B cell (primary cell): ENCODE data around the gene WDSUB1. TPM values are rescaled to one million over a fixed set of nuclear protein-coding genes. Genes with fewer than 3 reads are reported as not detected.

Experiments
- ATAC-seq: fragments of 200-7000 bp; cut with Tn5 transposase; one replicate; pipeline ENCODE4 v1.10.0; 2021; ENCODE audit warnings: low read depth, mild to moderate bottlenecking, moderate number of reproducible peaks, moderate library complexity
- CTCF ChIA-PET: fragments of 350-600 bp; sonication (Branson Sonifier 250); formaldehyde crosslinking; loops from one replicate; lab custom pipeline; 2021; ENCODE audit warnings: antibody characterized with exemption, inconsistent platforms; lab: Charles Lee
- POLR2A ChIA-PET: fragments of 350-600 bp; sonication (Branson Sonifier 250); formaldehyde crosslinking; loops from one replicate; lab custom pipeline; 2021; ENCODE audit warnings: antibody characterized with exemption; lab: Charles Lee
- DNase-seq: peaks from one replicate; pipeline ENCODE4 v3.0.0; 2013
- H2AFZ ChIP-seq: 2 replicates; pipeline ENCODE4 v1.6.1; 2012; ENCODE audit warnings: mild to moderate bottlenecking, low read depth, low read length; ENCODE audit not compliant: insufficient read depth, poor library complexity, severe bottlenecking
- H3K27ac ChIP-seq, 2 donors: 1 replicate in 1 of 2; 2 replicates in 1 of 2; pipeline ENCODE4 v1.5.1; 2012 to 2013; ENCODE audit warnings: low read length in 2 of 2, mild to moderate bottlenecking in 2 of 2, moderate library complexity in 1 of 2
- H3K27me3 ChIP-seq, 4 experiments: fragments of 200-600 bp in 1 of 4; sonication (generic) in 1 of 4; replicated peaks in 1 of 4; 1 replicate in 2 of 4; 2 replicates in 2 of 4; pipeline versions ENCODE4 v1.6.1 to v1.7.0; 2013 to 2016; ENCODE audit warnings: low read length in 3 of 4, mild to moderate bottlenecking in 2 of 4, mixed read lengths in 1 of 4, moderate library complexity in 1 of 4; ENCODE audit not compliant: insufficient read depth in 4 of 4, control insufficient read depth in 3 of 4; ENCODE audit errors: control extremely low read depth in 1 of 4
- H3K36me3 ChIP-seq, 2 experiments: replicated peaks in 1 of 2; 1 replicate in 1 of 2; 2 replicates in 1 of 2; pipeline versions ENCODE4 v1.6.1 to v1.7.1; 2013; ENCODE audit warnings: low read length in 1 of 2; ENCODE audit not compliant: insufficient read depth in 2 of 2, control insufficient read depth in 1 of 2; ENCODE audit errors: control extremely low read depth in 1 of 2, extremely low read depth in 1 of 2
- H3K4me1 ChIP-seq, 2 donors: fragments of 200-600 bp in 1 of 2; sonication (generic) in 1 of 2; 1 replicate in 1 of 2; 2 replicates in 1 of 2; pipeline versions ENCODE4 v1.5.1 to v1.6.1; 2013 to 2017; ENCODE audit warnings: low read length in 2 of 2; ENCODE audit not compliant: control insufficient read depth in 2 of 2, insufficient read depth in 2 of 2
- H3K4me2 ChIP-seq: replicated peaks from 2 replicates; pipeline ENCODE3; 2012; ENCODE audit warnings: mild to moderate bottlenecking, low read depth, low read length; ENCODE audit not compliant: poor library complexity, severe bottlenecking
- H3K4me3 ChIP-seq, 5 experiments: fragments of 200-600 bp in 1 of 5; sonication (generic) in 1 of 5; 1 replicate in 3 of 5; 2 replicates in 2 of 5; pipeline versions ENCODE4 v1.5.1 to v1.7.0; 2011 to 2016; ENCODE audit warnings: low read length in 4 of 5, mild to moderate bottlenecking in 4 of 5, low read depth in 2 of 5, control low read depth in 1 of 5, moderate library complexity in 1 of 5; ENCODE audit not compliant: insufficient read depth in 1 of 5; ENCODE audit errors: control extremely low read depth in 1 of 5, extremely low read depth in 1 of 5
- H3K79me2 ChIP-seq: fragments of 200-600 bp; sonication (generic); one replicate; pipeline ENCODE4 v1.6.0; 2016; ENCODE audit warnings: low read length; ENCODE audit not compliant: control insufficient read depth, insufficient read depth
- H3K9ac ChIP-seq: fragments of 200-600 bp; sonication (generic); 2 replicates; pipeline ENCODE4 v1.6.1; 2017; ENCODE audit warnings: mild to moderate bottlenecking, low read length, moderate library complexity
- H3K9me3 ChIP-seq, 3 donors: one replicate each; pipeline versions ENCODE4 v1.6.1 to v1.7.1; 2013; ENCODE audit warnings: low read length in 2 of 3; ENCODE audit not compliant: control insufficient read depth in 2 of 3, insufficient read depth in 1 of 3; ENCODE audit errors: control extremely low read depth in 1 of 3
- H4K20me1 ChIP-seq: 2 replicates; pipeline ENCODE4 v1.6.0; 2012; ENCODE audit warnings: mild to moderate bottlenecking, low read length; ENCODE audit not compliant: insufficient read depth, control insufficient read depth, poor library complexity, severe bottlenecking
- H3K27ac Mint-ChIP-seq: one replicate; pipeline ENCODE4 v1.8.0; 2021; ENCODE audit warnings: mixed read lengths
- H3K27me3 Mint-ChIP-seq: one replicate; pipeline ENCODE4 v1.8.0; 2021; ENCODE audit warnings: mixed read lengths
- H3K4me1 Mint-ChIP-seq: one replicate; pipeline ENCODE4 v1.8.0; 2021; ENCODE audit warnings: mixed read lengths
- H3K4me3 Mint-ChIP-seq: one replicate; pipeline ENCODE4 v1.8.0; 2021; ENCODE audit warnings: mixed read lengths
- H3K9me3 Mint-ChIP-seq: one replicate; pipeline ENCODE4 v1.8.0; 2022; ENCODE audit warnings: mixed read lengths; ENCODE audit not compliant: insufficient read depth
- EZH2 ChIP-seq: IDR thresholded peaks from 2 replicates; pipeline ENCODE4 v1.6.1; 2012; ENCODE audit warnings: borderline replicate concordance, low read depth, mild to moderate bottlenecking, moderate library complexity, low read length; ENCODE audit not compliant: insufficient read depth, poor library complexity, severe bottlenecking
- WGBS: methylation state at CpG from one replicate; pipeline ENCODE4 v1.1.5; 2013; ENCODE audit warnings: missing lambda C conversion rate; ENCODE audit not compliant: insufficient coverage; 5-methylcytosine and 5-hydroxymethylcytosine counted together
- intact Hi-C: fragments of 100-400 bp; cut with micrococcal nuclease; formaldehyde crosslinking; loops from one replicate; pipeline ENCODE4 v1.10.0; 2022
- polyA plus RNA-seq: library from polyadenylated mRNA; depleted of rRNA; stranded (reverse); fragments of >200 nt; gene quantifications from 2 replicates; pipeline ENCODE4 v1.2.3, GENCODE V29; 2012
- total RNA-seq, 2 donors: library from RNA; stranded (reverse); fragments of 120-200 nt in 1 of 2; gene quantifications; 1 replicate in 1 of 2; 2 replicates in 1 of 2; pipeline versions ENCODE4 v1.2.3 to v1.2.4, GENCODE V29; 2013 to 2022
- TF ChIP-seq, protein P1 (sequence below): fragments of 200-600 bp; IDR thresholded peaks from one replicate; pipeline ENCODE4 v1.8.0; 2022; ENCODE audit warnings: antibody characterized with exemption, mild to moderate bottlenecking

The WDSUB1 gene
- total and polyA plus RNA-seq, 2 donors (not counting 1 experiment from before 2014, with no cell fraction given) = 10.8 to 13.6 TPM

DNA sequence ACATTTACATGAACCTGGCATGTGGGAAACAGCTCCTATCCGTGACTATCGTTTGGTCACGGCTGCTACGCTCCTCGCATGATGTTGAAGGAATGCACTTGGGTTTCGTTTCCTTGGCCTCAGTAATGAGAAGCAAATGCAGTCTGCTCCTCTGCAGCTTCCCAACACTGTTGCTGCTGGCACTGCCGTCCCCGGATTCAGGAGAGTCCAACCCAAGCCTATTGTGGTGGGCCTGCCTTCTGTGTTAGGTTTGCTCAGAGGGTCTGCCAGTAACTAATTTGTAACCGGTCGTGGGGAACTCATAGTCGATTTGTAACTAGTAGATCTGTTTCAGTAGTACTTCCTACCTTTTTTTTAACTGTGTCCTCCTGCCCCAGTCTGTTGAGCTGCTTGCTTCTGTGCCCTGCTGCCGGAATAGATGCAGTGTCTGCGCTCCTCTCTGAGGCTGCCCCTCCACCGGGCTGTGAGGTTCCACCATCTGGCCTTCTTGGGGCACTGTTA lies 58.4 kb downstream of the WDSUB1 start:
- Histone ChIP-seq H3K27me3 (no peaks in the 10 kb centered on the region), H3K9ac (no peak overlapping the region), H3K36me3 (peaks cover 0 to 3% of the 10 kb centered on the region in 2 experiments), H3K27ac (no peak overlapping the region), H4K20me1 (no peaks in the 10 kb centered on the region), H3K4me1 (no peaks in the 10 kb centered on the region), H3K4me2 (no peak overlapping the region), H2AFZ (no peak overlapping the region), H3K4me3 (no peak overlapping the region), H3K79me2 (no peaks in the 10 kb centered on the region), H3K9me3 (no peaks in the 10 kb centered on the region)
- Mint-ChIP-seq H3K27ac (no peak overlapping the region), H3K27me3 (peaks cover 4% of the 10 kb centered on the region), H3K4me3 (no peak overlapping the region), H3K9me3 (no peaks in the 10 kb centered on the region), H3K4me1 (peaks cover 1% of the 10 kb centered on the region)
- 95% methylated on average over 14 of the region's 14 CpGs for WGBS
- DNase-seq = no peak
- POLR2A ChIA-PET = interaction anchor here (0.7 kb wide), 1 partner anchor 556 kb away, joined by 4 read pairs; no protein-coding TSS in a partner anchor
- intact Hi-C loops = no loop called here
- CTCF ChIA-PET = no interaction called here
- no peak for ATAC-seq
- TF ChIP-seq, protein P1, sequence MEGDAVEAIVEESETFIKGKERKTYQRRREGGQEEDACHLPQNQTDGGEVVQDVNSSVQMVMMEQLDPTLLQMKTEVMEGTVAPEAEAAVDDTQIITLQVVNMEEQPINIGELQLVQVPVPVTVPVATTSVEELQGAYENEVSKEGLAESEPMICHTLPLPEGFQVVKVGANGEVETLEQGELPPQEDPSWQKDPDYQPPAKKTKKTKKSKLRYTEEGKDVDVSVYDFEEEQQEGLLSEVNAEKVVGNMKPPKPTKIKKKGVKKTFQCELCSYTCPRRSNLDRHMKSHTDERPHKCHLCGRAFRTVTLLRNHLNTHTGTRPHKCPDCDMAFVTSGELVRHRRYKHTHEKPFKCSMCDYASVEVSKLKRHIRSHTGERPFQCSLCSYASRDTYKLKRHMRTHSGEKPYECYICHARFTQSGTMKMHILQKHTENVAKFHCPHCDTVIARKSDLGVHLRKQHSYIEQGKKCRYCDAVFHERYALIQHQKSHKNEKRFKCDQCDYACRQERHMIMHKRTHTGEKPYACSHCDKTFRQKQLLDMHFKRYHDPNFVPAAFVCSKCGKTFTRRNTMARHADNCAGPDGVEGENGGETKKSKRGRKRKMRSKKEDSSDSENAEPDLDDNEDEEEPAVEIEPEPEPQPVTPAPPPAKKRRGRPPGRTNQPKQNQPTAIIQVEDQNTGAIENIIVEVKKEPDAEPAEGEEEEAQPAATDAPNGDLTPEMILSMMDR = no peak
- TF ChIP-seq EZH2 = no peak

DNA sequence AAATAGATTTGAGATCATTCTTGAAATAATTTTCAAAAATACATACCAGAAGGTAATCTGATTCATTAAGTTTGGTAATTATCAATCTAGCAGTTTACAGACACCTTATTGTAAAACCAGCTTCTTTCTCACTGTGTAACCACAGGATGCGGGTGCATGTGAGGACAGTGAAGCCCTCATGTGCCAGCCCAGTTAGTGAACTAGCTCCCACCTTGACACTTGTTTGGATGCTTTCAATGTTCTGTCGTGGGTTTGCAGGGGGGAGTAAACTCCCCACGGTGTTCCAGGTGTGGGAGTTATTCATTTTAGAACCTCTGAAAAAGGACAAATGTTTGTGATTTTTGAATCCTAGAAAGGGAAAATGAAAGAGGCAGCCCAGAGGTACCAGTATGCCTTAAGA lies 59.0 kb downstream of the WDSUB1 start:
- Histone ChIP-seq H3K9me3 (no peaks in the 10 kb centered on the region), H3K36me3 (peaks cover 0 to 3% of the 10 kb centered on the region in 2 experiments), H3K4me2 (no peak overlapping the region), H3K4me1 (no peaks in the 10 kb centered on the region), H3K27me3 (no peaks in the 10 kb centered on the region), H3K27ac (no peak overlapping the region), H3K79me2 (no peaks in the 10 kb centered on the region), H3K9ac (no peak overlapping the region), H4K20me1 (no peaks in the 10 kb centered on the region), H3K4me3 (no peak overlapping the region), H2AFZ (no peak overlapping the region)
- Mint-ChIP-seq H3K9me3 (no peaks in the 10 kb centered on the region), H3K27me3 (peaks cover 5% of the 10 kb centered on the region), H3K4me3 (no peak overlapping the region), H3K4me1 (peaks cover 1% of the 10 kb centered on the region), H3K27ac (no peak overlapping the region)
- DNase-seq = no peak
- no peak for TF ChIP-seq EZH2
- TF ChIP-seq, protein P1 = no peak
- CTCF ChIA-PET = no interaction called here
- intact Hi-C loops = no loop called here
- 92% methylated on average over 2 of the region's 3 CpGs for WGBS
- no peak for ATAC-seq
- POLR2A ChIA-PET = interaction anchor here (0.7 kb wide), 1 partner anchor 557 kb away, joined by 4 read pairs; no protein-coding TSS in a partner anchor
